ENCODE measurements around the gene SULT4A1.

SULT4A1 gene

DNA sequence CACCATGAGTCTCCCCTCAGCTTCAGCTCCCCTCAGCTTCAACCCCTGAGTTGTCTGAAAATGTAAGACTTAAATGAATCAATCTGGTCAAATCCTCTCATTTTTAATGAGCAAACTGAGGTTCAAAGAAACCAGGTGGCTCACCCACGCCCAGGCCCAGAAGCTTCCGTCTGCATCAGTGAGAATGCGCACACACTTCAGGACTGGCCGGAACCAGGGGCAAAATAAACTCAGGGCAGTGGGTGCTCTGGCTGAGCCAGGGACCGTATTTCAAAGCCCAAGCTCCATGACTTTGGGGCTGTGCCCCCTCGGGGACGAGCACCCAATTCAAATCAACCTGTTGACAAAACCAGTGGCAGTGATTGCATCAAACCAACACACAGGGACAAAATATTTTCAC lies 3.1 kb downstream of the SULT4A1 start:
- Histone ChIP-seq H3K9me3 (ENCODE audit: low read depth, low read length) (no peaks in the 10 kb centered on the region), H3K4me3 (no peak overlapping the region), H3K9ac (ENCODE audit: insufficient read length) (no peak overlapping the region), H3K27ac (no peak overlapping the region), H3K36me3 (ENCODE audit: insufficient read depth, low read length) (no peaks in the 10 kb centered on the region)
- DNase-seq (ENCODE audit: low read depth, low spot score): no peak
- TF ChIP-seq EZH2 (IDR thresholded peaks at IDR 0.05): no peak
- TF ChIP-seq POLR2AphosphoS5 (IDR thresholded peaks at IDR 0.05; ENCODE audit: borderline replicate concordance, low read depth, low read length): no peak
- TF ChIP-seq FOXP2 (optimal IDR thresholded peaks at IDR 0.05; ENCODE audit: control extremely low read depth, extremely low read length, insufficient read depth): no peak

DNA sequence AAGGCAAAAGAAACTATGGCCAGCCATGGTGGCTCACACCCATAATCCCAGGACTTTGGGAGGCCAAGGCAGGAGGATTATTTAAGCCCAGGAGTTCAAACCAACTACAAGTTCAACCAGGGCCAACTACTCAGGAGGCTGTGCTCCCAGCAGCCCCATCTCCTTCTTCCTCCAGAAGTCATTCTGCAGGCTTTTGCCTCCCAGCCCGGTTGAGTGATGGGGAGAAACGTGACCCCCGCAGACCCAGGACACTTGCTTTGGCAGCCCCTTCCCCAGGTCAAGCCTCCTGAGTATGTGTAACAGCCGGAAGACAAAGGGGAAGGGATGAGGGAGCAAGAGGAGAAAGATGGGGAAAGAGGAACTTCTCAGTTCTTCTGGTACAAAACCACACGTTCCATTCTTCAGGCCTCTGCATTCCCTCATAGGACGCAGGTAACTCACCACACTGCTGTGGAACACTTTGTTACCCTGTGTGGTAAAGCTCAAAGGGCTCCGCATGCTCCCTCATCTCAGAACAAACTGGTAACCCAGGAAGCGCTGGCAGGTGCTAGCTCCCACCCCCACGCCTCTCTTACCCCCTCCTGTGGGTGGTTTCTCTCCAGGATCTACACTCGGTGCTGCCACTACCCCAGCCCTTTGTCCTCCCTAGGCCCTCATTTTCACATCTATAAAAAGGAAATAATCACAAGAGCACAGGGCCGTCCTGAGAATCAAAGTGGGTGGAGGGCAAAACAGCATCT lies 4.0 kb downstream of the SULT4A1 start:
- TF ChIP-seq POLR2AphosphoS5 (IDR thresholded peaks at IDR 0.05; ENCODE audit: borderline replicate concordance, low read depth, low read length) (no peak), FOXP2 (optimal IDR thresholded peaks at IDR 0.05; ENCODE audit: control extremely low read depth, extremely low read length, insufficient read depth) (no peak), EZH2 (IDR thresholded peaks at IDR 0.05) (no peak)
- Histone ChIP-seq H3K4me3 (no peak overlapping the region), H3K36me3 (ENCODE audit: insufficient read depth, low read length) (no peaks in the 10 kb centered on the region), H3K9ac (ENCODE audit: insufficient read length) (no peak overlapping the region), H3K27ac (no peak overlapping the region), H3K9me3 (ENCODE audit: low read depth, low read length) (no peaks in the 10 kb centered on the region)
- DNase-seq (ENCODE audit: low read depth, low spot score): no peak

GRCh38 chr22:43857367-43857766 lies 4.9 kb downstream of the SULT4A1 start:
- Histone ChIP-seq H3K36me3 (ENCODE audit: insufficient read depth, low read length) (no peaks in the 10 kb centered on the region), H3K27ac (no peak overlapping the region), H3K4me3 (no peak overlapping the region), H3K9ac (ENCODE audit: insufficient read length) (no peak overlapping the region), H3K9me3 (ENCODE audit: low read depth, low read length) (no peaks in the 10 kb centered on the region)
- DNase-seq (ENCODE audit: low read depth, low spot score): no peak
- TF ChIP-seq FOXP2 (optimal IDR thresholded peaks at IDR 0.05; ENCODE audit: control extremely low read depth, extremely low read length, insufficient read depth): no peak
- no peak for TF ChIP-seq POLR2AphosphoS5 (IDR thresholded peaks at IDR 0.05; ENCODE audit: borderline replicate concordance, low read depth, low read length)
- TF ChIP-seq EZH2 (IDR thresholded peaks at IDR 0.05): no peak

DNA sequence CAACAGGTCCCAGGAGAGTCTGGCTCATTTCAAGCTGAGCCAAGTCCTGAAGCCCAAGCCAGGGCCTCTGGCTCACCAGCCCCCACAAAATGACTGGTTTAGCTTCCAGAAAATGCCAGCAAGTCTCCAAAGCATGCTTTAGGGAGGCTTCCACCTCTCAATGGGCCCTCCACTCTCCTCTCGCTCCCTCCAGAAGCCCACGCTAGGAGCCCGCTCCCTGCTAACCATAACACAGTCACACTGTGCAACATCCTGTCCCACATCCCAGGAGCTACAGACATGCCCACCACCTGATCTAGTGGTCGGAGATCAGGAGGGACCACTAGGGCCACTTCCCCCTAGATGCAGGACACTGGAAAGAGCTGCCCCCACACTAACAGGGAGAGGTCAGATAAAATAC lies 6.9 kb downstream of the SULT4A1 start:
- TF ChIP-seq POLR2AphosphoS5 (IDR thresholded peaks at IDR 0.05; ENCODE audit: borderline replicate concordance, low read depth, low read length) (no peak), EZH2 (IDR thresholded peaks at IDR 0.05) (no peak), FOXP2 (optimal IDR thresholded peaks at IDR 0.05; ENCODE audit: control extremely low read depth, extremely low read length, insufficient read depth) (no peak)
- no peaks in the 10 kb centered on the region for H3K36me3 ChIP-seq (ENCODE audit: insufficient read depth, low read length)
- H3K4me3 ChIP-seq: no peak overlapping the region
- H3K9me3 ChIP-seq (ENCODE audit: low read depth, low read length): no peaks in the 10 kb centered on the region
- no peak overlapping the region for H3K27ac ChIP-seq
- DNase-seq (ENCODE audit: low read depth, low spot score): no peak
- H3K9ac ChIP-seq (ENCODE audit: insufficient read length): no peak overlapping the region

GRCh38 chr22:43854786-43855271 lies 7.5 kb downstream of the SULT4A1 start:
- no peak for DNase-seq (ENCODE audit: low read depth, low spot score)
- Histone ChIP-seq H3K36me3 (ENCODE audit: insufficient read depth, low read length) (no peaks in the 10 kb centered on the region), H3K27ac (no peak overlapping the region), H3K9ac (ENCODE audit: insufficient read length) (no peak overlapping the region), H3K4me3 (no peak overlapping the region), H3K9me3 (ENCODE audit: low read depth, low read length) (no peaks in the 10 kb centered on the region)
- TF ChIP-seq POLR2AphosphoS5 (IDR thresholded peaks at IDR 0.05; ENCODE audit: borderline replicate concordance, low read depth, low read length) (no peak), EZH2 (IDR thresholded peaks at IDR 0.05) (no peak), FOXP2 (optimal IDR thresholded peaks at IDR 0.05; ENCODE audit: control extremely low read depth, extremely low read length, insufficient read depth) (no peak)

DNA sequence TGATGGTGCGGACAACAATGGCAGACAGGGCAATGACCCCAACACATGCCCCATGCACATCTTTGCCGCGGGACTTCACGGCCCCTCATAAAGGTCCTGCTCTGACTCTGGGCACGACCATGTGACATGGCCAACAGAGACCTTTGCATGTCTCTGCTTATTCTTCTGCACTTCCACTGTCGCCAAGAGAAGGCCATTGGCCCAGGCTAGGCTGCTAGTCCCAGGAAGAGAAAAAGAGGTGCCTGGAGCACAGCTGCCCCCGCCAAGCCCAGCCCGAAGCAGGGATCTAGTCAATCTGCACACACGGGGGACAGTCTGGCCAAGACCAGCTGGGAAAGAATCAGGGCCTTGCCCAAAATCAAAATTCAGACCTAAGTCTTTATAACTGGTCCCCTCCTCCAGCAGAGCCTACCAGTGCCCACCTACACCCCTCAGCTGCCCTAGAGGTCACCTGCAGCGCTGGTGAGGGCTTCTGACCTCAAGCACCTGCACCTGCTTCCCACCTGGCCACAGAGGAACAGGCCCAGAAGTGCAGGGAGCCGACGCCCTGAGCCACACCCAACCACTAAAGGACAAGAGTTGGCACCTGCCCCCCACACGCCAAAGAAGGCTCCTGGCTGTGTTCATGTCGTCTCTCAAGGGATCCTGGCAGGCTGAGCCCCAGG lies 8.1 kb downstream of the SULT4A1 start:
- TF ChIP-seq POLR2AphosphoS5 (IDR thresholded peaks at IDR 0.05; ENCODE audit: borderline replicate concordance, low read depth, low read length): no peak
- TF ChIP-seq EZH2 (IDR thresholded peaks at IDR 0.05): no peak
- TF ChIP-seq FOXP2 (optimal IDR thresholded peaks at IDR 0.05; ENCODE audit: control extremely low read depth, extremely low read length, insufficient read depth): no peak
- H3K9me3 ChIP-seq (ENCODE audit: low read depth, low read length): no peaks in the 10 kb centered on the region
- no peak overlapping the region for H3K9ac ChIP-seq (ENCODE audit: insufficient read length)
- H3K36me3 ChIP-seq (ENCODE audit: insufficient read depth, low read length): no peaks in the 10 kb centered on the region
- H3K4me3 ChIP-seq: no peak overlapping the region
- H3K27ac ChIP-seq: no peak overlapping the region
- no peak for DNase-seq (ENCODE audit: low read depth, low spot score)

- no peaks in the 10 kb centered on the region for H3K9me3 ChIP-seq (ENCODE audit: low read depth, low read length)
- no peak overlapping the region for H3K4me3 ChIP-seq
- no peak for DNase-seq (ENCODE audit: low read depth, low spot score)
- no peak overlapping the region for H3K9ac ChIP-seq (ENCODE audit: insufficient read length)
- H3K36me3 ChIP-seq (ENCODE audit: insufficient read depth, low read length): no peaks in the 10 kb centered on the region
- TF ChIP-seq EZH2 (IDR thresholded peaks at IDR 0.05): no peak
- no peak for TF ChIP-seq FOXP2 (optimal IDR thresholded peaks at IDR 0.05; ENCODE audit: control extremely low read depth, extremely low read length, insufficient read depth)
- TF ChIP-seq POLR2AphosphoS5 (IDR thresholded peaks at IDR 0.05; ENCODE audit: borderline replicate concordance, low read depth, low read length): no peak
- H3K27ac ChIP-seq: no peak overlapping the region
Measured at GRCh38 chr22:43853328-43853931, 8.9 kb downstream of the SULT4A1 start.

DNA sequence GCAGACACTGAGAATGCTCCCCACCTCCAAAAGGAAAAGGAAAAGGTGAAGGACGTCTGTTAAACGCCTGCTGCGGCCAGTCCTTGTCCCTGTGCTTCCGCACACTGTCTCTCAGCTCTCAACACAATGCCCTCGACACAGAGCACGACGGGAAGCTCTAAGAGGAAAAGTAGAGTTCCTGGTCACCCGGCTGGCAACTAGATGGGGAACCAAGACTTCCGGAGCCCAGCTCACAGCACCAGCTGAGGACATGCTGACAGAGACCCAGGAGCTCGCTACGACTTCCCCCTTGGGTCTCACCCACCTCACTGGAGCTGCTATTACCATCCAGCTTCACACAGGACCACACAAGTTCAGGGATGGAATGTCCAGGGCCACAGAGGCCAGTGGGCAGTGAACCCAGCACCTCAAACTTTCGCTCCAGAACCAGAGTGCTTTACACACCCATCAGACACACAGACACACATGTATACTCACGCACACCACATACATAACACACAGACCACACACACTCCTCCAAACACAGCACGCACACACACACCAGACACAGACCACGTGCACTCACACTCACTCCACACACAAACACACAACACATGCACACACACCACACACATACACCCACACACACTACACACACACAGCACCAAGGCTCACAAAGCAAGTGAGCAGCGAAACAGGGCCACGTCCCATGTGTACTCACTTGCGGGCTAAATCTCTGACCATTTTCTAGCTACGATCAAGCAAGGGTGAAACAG lies 9.6 kb downstream of the SULT4A1 start:
- Histone ChIP-seq H3K36me3 (ENCODE audit: insufficient read depth, low read length) (no peaks in the 10 kb centered on the region), H3K27ac (no peak overlapping the region), H3K9me3 (ENCODE audit: low read depth, low read length) (no peaks in the 10 kb centered on the region), H3K9ac (ENCODE audit: insufficient read length) (no peak overlapping the region), H3K4me3 (no peak overlapping the region)
- no peak for DNase-seq (ENCODE audit: low read depth, low spot score)
- TF ChIP-seq FOXP2 (optimal IDR thresholded peaks at IDR 0.05; ENCODE audit: control extremely low read depth, extremely low read length, insufficient read depth): no peak
- no peak for TF ChIP-seq POLR2AphosphoS5 (IDR thresholded peaks at IDR 0.05; ENCODE audit: borderline replicate concordance, low read depth, low read length)
- TF ChIP-seq EZH2 (IDR thresholded peaks at IDR 0.05): no peak

Data from SK-N-MC (cell line).